Esophagus (tissue), 2 donors: ENCODE data around the gene TGFBR3. TPM values are rescaled to one million over a fixed set of nuclear protein-coding genes. Genes with fewer than 3 reads are reported as not detected.

ENCODE experiments used
- H3K27ac ChIP-seq, 2 donors: one replicate each; pipeline ENCODE4 v1.5.1; 2013; ENCODE audit warnings: low read depth in 2 of 2, mild to moderate bottlenecking in 2 of 2, inconsistent platforms in 1 of 2, low read length in 1 of 2, moderate library complexity in 1 of 2
- H3K27me3 ChIP-seq, 2 donors: one replicate each; pipeline ENCODE4 v1.6.1; 2013; ENCODE audit warnings: low read length in 2 of 2, control low read depth in 1 of 2, mild to moderate bottlenecking in 1 of 2; ENCODE audit not compliant: insufficient read depth in 2 of 2, control insufficient read depth in 1 of 2
- H3K36me3 ChIP-seq, 2 donors: one replicate each; pipeline ENCODE4 v1.6.1; 2013; ENCODE audit warnings: low read length in 1 of 2; ENCODE audit not compliant: control insufficient read depth in 2 of 2, insufficient read depth in 2 of 2
- H3K4me1 ChIP-seq, 2 donors: one replicate each; pipeline ENCODE4 v1.6.1; 2013; ENCODE audit warnings: low read length in 1 of 2; ENCODE audit not compliant: control insufficient read depth in 2 of 2, insufficient read depth in 2 of 2
- H3K4me3 ChIP-seq, 2 donors: one replicate each; pipeline ENCODE4 v1.5.1; 2013; ENCODE audit warnings: low read length in 2 of 2, mild to moderate bottlenecking in 2 of 2, low read depth in 1 of 2, moderate library complexity in 1 of 2
- H3K9me3 ChIP-seq, 2 donors: one replicate each; pipeline ENCODE4 v1.6.1; 2013; ENCODE audit warnings: mild to moderate bottlenecking in 2 of 2, low read depth in 1 of 2, low read length in 1 of 2, moderate library complexity in 1 of 2; ENCODE audit not compliant: control insufficient read depth in 2 of 2, insufficient read depth in 1 of 2
- WGBS, 2 donors: extraction: QIAGEN DNeasy Blood & Tissue Kit; methylation state at CpG; one replicate each; pipeline ENCODE4 v1.1.7; 2013; 5-methylcytosine and 5-hydroxymethylcytosine counted together
- polyA plus RNA-seq, 2 donors: library from polyadenylated mRNA; stranded (reverse); fragments of 200-250 nt; gene quantifications; one replicate each; pipeline ENCODE4 v1.2.3, GENCODE V29; 2013
- donor health status: healthy with polysubstance abuse.
- donor health status: Bipolar disorder and iron deficiency.

The TGFBR3 gene
- polyA plus RNA-seq, 2 donors, result 3.8 to 10.5 TPM

GRCh38 chr1:91730801-91731732 lies 154.9 kb downstream of the TGFBR3 start:
- 41 to 44% methylated on average over 15 of the region's 15 CpGs for WGBS, 2 donors
- H3K4me1 ChIP-seq, result peaks cover 0 to 12% of the 10 kb centered on the region in 2 donors
- H3K27ac ChIP-seq, result peak overlapping the region; percentile 47 to 84

DNA sequence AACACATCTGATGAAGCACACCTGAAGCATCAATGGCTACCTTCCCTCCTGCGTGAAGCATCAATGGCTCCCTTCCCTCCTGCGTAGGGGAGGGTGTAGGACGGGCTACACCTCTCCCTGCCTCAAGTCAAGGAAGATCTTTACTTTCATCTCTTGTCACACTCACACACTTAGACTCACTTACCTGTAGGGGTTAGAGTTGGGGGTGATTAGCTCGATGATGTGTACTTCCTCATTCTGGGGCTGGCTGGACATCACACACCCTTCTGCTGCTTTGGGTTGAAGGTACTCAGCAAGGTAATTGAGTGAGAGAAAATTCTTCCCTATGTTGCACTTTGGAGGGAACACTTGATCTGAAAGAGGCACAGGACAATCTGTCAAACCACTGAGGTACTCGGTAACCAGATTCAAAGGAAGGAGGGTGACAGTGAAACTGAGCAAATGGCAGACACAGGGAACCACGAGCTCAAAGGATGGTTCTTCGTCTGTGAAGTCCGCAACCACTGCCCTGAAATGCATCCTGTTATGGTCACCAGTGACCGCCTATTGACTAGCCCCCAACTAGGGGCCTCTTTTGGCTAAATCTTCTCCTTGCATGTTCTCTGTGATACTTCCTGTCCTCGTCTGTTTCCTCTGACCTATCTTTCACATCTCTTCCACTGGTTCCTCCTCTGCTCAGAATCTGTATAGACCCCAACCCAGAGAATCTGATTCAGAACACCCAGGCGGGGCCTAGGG lies 156.2 kb downstream of the TGFBR3 start:
- 86% methylated on average over 11 of the region's 11 CpGs for WGBS, 2 donors
- peaks cover 0 to 12% of the 10 kb centered on the region in 2 donors for H3K4me1 ChIP-seq
- no peaks in the 10 kb centered on the region for H3K9me3 ChIP-seq
- H3K36me3 ChIP-seq, result peaks cover 0 to 9% of the 10 kb centered on the region in 2 donors
- no peak overlapping the region for H3K4me3 ChIP-seq
- H3K27ac ChIP-seq, result peak overlapping the region; percentile 16 to 73
- H3K27me3 ChIP-seq, result no peaks in the 10 kb centered on the region

More at GRCh38 chr1:91730801-91731732, 154.9 kb downstream of the TGFBR3 start:
- Histone ChIP-seq H3K36me3 (peaks cover 0 to 9% of the 10 kb centered on the region in 2 donors), H3K4me3 (no peak overlapping the region), H3K27me3 (no peaks in the 10 kb centered on the region), H3K9me3 (no peaks in the 10 kb centered on the region)

- no peaks in the 10 kb centered on the region for H3K27me3 ChIP-seq
- H3K4me1 ChIP-seq, result peaks cover 0 to 12% of the 10 kb centered on the region in 2 donors
- no peak overlapping the region for H3K27ac ChIP-seq
- no peaks in the 10 kb centered on the region for H3K9me3 ChIP-seq
- WGBS, 2 donors, result 79 to 82% methylated on average over 2 of the region's 2 CpGs
- peaks cover 0 to 7% of the 10 kb centered on the region in 2 donors for H3K36me3 ChIP-seq
- H3K4me3 ChIP-seq, result no peak overlapping the region
Observed at GRCh38 chr1:91727763-91728162, 158.2 kb downstream of the TGFBR3 start.

DNA sequence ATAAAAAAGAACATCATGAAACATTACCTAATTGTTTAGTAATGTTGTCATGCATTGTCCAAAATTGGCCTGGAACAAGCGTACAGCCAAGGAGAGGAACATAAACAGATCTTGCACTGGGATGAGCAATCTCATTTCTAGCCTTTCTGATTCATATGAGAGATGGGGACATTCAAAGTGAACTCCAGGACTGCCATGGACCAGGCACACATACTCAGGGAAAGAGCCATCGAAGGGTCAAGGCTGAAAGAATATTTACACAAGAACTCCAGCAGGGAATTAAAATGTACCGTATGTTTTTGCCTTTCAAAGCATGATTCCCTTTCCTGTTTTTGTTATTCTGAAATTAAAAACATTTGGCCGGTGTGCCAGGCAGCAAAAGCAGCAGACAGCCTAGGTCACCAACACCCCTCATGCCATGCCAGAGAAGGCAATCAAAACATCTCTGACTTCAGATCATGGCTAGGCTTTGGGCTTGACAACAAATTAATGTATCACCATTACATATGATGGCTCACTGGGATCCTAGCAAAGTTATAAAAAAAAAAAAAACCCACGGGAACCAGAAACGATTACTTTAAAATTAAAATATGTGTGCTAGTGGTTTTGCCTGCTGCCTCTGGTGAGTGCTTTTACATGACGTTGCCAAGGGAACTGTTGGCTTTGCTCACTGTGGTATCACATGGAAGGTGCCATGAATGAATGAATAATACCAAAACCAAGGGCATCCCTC lies 159.8 kb downstream of the TGFBR3 start:
- Histone ChIP-seq H3K4me3 (no peak overlapping the region), H3K27ac (peak overlapping the region; percentile 47 to 70), H3K9me3 (no peaks in the 10 kb centered on the region), H3K4me1 (peaks cover 0 to 3% of the 10 kb centered on the region in 2 donors), H3K36me3 (peaks cover 0 to 7% of the 10 kb centered on the region in 2 donors), H3K27me3 (no peaks in the 10 kb centered on the region)
- WGBS, 2 donors, result 53 to 57% methylated on average over 7 of the region's 7 CpGs

GRCh38 chr1:91725618-91725988 lies 160.3 kb downstream of the TGFBR3 start:
- Histone ChIP-seq H3K4me3 (no peak overlapping the region), H3K27me3 (no peaks in the 10 kb centered on the region), H3K4me1 (peaks cover 0 to 2% of the 10 kb centered on the region in 2 donors), H3K36me3 (peaks cover 0 to 7% of the 10 kb centered on the region in 2 donors), H3K27ac (peak overlapping the region; percentile 14 to 86), H3K9me3 (no peaks in the 10 kb centered on the region)
- WGBS, 2 donors, result 50 to 58% methylated on average over 1 of the region's 1 CpG

DNA sequence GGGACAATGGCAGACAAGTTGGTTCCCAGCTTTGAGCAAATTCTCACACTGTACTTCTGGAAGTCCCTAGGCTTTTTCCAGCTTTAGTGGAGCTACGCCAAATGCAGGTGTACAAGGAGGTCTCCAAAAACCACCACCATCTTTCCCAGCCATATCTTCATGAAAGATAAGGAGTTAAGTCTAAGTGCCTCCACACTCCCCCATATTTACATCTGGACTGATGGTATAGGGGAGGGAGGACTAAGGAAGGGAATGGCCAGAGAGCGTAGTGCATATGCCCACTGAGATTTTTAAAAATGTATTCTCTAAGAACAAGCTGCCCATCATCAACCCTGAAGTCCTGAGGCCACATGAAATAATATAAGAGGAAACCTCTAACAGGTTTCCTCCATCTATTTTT lies 161.3 kb downstream of the TGFBR3 start:
- Histone ChIP-seq H3K36me3 (peaks cover 0 to 4% of the 10 kb centered on the region in 2 donors), H3K27ac (peak overlapping the region in 1 of 2 donors; percentile 86), H3K27me3 (no peaks in the 10 kb centered on the region), H3K4me3 (no peak overlapping the region), H3K9me3 (no peaks in the 10 kb centered on the region), H3K4me1 (peaks cover 0 to 2% of the 10 kb centered on the region in 2 donors)
- WGBS, 2 donors, result 66 to 98% methylated on average over 2 of the region's 2 CpGs

DNA sequence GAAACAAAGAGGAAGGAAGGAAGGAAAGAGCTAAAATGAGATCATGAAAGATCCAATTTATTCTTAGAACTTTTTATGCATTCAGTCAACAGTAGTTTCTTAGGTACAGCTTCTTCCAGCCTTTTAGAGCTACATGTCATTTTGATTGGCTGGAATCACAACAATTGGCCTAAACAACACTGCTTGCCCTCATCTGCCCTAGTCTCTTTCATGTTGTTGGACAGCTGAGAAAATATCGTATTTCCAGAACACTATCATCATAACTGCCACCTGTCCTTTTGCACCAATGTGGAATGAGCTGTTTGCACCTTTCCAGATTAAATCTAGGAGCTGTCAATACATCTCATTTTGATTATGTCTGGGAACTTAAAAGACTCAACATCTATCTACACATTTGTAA lies 161.7 kb downstream of the TGFBR3 start:
- H3K36me3 ChIP-seq, result peaks cover 0 to 5% of the 10 kb centered on the region in 2 donors
- H3K9me3 ChIP-seq, result no peaks in the 10 kb centered on the region
- peak overlapping the region; percentile 1 to 10 for H3K27ac ChIP-seq
- no peaks in the 10 kb centered on the region for H3K4me1 ChIP-seq
- no peak overlapping the region for H3K4me3 ChIP-seq
- no peaks in the 10 kb centered on the region for H3K27me3 ChIP-seq
- WGBS, 2 donors, result 79 to 84% methylated on average over 1 of the region's 1 CpG

DNA sequence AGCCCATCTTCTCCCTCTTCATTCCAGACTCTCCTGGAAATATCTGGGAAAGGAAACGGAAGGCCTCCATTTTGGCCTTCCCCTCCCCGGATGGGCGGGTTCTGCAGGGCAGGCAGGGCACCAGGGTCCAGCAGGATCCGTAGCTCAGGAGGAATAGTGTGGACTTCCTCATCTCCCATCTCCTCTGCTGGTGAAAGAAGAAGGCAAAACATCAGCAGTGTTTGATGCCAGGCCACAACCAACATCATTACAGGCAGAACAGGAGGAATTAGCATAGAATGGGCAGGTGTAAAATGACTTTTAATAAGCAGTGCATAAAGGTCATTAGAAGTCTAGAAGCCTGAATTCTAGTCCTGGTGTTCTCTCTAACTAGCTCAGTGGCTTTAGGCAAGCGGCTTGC lies 165.9 kb downstream of the TGFBR3 start:
- 76 to 91% methylated on average over 5 of the region's 5 CpGs for WGBS, 2 donors
- H3K27ac ChIP-seq, result no peak overlapping the region
- H3K4me1 ChIP-seq, result no peaks in the 10 kb centered on the region
- H3K36me3 ChIP-seq, result peaks cover 0 to 8% of the 10 kb centered on the region in 2 donors
- no peaks in the 10 kb centered on the region for H3K27me3 ChIP-seq
- H3K4me3 ChIP-seq, result no peak overlapping the region
- H3K9me3 ChIP-seq, result no peaks in the 10 kb centered on the region

DNA sequence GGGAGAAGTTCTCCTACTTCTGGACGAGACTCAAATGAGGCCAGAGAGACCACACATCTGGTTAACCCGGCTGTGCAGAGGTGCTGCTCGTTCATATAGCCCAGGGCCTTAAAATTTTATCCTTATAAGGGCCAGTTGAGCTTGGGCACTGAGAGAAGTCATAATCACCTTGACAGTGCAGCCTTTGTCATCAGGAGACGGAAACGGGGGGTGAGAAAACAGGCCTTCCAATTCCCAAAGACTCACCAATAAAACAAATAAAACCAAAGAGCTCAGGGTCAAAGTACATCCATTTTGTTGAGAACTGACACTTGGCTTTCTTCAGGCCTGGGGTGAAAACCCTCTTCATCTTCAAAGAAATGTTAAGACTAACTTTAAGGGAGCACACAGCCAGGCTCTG lies 167.1 kb downstream of the TGFBR3 start:
- Histone ChIP-seq H3K27ac (no peak overlapping the region), H3K9me3 (no peaks in the 10 kb centered on the region), H3K27me3 (no peaks in the 10 kb centered on the region), H3K36me3 (peaks cover 0 to 8% of the 10 kb centered on the region in 2 donors), H3K4me1 (no peaks in the 10 kb centered on the region), H3K4me3 (no peak overlapping the region)
- WGBS, 2 donors, result 87 to 94% methylated on average over 5 of the region's 5 CpGs
